Stimulated activated naive CD4-positive, alpha-beta T cell (primary cell): ENCODE measurements around the gene MYADM.

Experiments
- DNase-seq, 6 experiments: peaks; one replicate each; lab custom pipeline; 2025; lab: John Stamatoyannopoulos, UW

The MYADM gene

DNA sequence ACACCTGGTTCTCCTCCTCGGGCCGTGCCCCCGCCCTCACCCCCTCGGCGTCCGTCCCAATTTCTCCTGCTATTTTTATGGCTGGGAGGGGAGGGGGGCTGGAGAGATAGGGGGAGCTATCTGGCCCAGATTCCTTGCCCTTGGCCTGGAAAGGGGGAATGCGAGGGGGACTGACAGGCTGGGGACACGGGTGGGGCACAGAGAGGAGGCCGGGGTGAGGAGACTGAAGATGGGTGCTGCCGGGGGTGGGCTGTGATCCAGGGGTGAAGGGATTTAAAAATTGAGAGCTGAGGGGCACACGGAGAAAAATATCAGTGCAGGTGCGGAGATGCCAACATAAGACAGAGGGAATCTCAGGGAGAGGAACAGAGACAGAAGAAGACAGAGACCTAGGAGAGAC, 16.6 kb downstream of the MYADM start:
- no peak for DNase-seq

- no peak for DNase-seq
Measured at GRCh38 chr19:53885036-53885435, 17.4 kb downstream of the MYADM start.

GRCh38 chr19:53892301-53892980, 24.8 kb downstream of the MYADM start:
- DNase-seq: no peak

DNA sequence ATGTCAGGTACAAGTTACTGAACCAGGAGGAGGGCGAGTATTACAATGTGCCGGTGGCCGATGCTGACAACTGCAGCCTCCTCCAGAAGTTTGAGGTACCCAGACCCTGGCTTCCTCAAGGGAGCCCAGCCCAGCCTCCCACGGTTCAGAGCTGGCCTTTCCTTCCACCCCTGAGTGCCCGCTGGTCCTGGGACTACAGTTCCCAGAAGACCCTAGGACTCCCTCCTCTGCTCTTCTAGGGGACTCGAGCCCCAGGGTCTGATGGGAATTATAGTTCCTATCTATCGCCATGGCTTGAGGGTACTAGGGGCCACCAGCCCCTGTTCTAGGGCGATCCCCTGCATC, 25.3 kb downstream of the MYADM start:
- no peak for DNase-seq

DNA sequence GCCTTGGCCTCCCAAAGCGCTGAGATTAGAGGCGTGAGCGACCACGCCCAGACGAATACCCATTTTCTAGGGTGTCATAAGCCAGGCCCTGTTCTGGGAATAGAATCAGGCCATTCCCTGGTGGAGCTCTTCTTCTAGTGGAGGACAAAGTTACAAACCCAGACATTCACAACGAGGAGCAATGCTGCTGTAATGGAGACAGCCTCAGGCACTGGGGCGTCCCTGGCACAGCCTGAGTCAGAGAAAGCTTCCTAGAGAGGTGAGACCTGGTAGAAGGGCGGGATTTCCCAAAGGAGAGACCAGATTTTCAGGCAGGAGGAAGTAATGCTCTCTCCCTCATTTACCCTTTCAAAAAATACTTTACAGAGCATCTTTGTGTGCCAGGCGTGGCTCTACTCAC, 27.0 kb downstream of the MYADM start:
- DNase-seq: no peak

- DNase-seq: no peak
Measured at GRCh38 chr19:53896682-53897081, 29.0 kb downstream of the MYADM start.

GRCh38 chr19:53897459-53897858, 29.8 kb downstream of the MYADM start:
- DNase-seq: no peak

DNA sequence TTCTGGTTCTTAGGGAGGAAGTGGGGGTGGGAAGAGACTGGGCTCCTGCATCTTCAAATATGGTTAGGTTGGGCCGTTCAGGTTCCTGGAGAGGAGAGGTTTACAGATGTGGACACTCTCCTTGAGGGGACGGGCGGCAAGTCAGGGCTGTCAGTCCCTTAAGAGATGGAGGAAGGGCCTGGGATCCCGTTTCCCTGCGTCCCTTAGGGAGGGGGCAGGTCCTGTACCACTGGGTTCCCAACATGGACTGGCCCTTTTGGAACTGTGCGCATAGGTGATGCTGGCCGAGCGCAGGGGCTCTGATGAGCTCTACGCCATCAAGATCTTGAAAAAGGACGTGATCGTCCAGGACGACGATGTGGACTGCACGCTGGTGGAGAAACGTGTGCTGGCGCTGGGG, 30.5 kb downstream of the MYADM start:
- DNase-seq: no peak

- DNase-seq: no peak
Measured at GRCh38 chr19:53898636-53899341, 31.1 kb downstream of the MYADM start.

DNA sequence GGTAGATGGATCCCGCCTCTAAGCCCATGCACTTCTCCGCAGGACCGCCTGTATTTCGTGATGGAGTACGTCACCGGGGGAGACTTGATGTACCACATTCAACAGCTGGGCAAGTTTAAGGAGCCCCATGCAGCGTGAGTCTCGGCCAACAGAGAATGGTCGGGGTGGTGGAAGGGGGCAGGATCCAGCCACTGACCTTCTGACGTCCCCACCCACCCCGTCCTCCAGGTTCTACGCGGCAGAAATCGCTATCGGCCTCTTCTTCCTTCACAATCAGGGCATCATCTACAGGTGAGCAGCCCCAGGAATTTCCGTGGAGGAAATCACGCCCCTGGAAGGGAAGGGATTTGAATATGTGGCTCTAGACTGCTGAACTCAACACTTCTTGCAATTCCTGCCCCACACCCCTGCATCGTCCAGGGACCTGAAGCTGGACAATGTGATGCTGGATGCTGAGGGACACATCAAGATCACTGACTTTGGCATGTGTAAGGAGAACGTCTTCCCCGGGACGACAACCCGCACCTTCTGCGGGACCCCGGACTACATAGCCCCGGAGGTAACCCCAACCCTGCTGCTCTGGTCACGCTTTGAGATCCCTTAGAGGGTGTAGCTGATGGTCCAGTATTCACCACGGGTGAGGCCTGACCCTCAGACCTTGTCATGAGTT, 32.6 kb downstream of the MYADM start:
- no peak for DNase-seq

DNA sequence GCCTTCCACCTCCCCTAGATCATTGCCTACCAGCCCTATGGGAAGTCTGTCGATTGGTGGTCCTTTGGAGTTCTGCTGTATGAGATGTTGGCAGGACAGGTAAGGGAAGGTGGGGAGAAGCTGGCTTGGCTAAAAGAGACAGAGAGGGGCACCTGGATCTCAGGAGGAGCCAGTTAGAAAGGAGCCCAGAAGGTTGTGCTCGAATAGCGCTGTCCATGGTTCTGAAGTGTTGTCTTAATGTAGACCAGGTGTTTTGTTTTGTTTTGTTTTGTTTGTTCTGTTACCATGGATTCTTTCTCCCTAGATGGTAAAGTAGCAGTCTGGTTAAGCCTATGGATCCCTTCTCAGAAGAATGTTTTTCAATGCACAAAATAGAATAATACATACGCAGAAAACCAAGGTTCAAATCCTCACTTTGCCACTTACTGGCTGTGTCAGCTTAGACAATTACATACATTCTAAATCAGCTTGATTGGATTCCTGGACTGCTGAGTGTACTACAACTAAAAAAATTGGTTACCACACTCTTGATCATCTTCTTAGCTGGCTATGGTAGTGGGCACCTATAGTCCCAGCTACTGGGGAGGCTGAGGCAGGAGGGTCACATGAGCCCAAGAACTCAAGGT, 35.5 kb downstream of the MYADM start:
- peak in 5 of 6 experiments; percentile 12 to 66 (median 32) for DNase-seq

DNA sequence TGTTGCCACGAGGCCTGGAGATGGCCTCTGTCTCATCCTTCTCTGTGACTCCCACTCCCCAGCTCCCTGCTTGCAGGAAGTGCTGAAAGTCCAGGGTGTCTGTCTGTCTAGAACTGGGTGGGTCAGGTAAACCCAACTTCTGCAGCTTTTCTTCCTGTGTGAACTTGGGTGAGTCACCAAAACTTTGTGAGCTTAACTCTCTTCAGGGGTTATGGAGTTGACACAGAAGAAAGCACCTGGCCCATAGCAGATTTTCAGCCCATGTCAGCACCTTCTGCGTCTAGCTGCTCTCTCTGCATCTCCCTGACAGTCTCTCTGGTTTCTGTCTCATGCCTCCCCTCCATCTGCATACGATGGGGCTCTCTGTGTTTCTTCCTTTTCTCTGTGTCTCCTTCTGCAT, 37.2 kb downstream of the MYADM start:
- no peak for DNase-seq

- no peak for DNase-seq
Measured at GRCh38 chr19:53905787-53906186, 38.1 kb downstream of the MYADM start.

- peak; percentile 12 to 69 (median 58) for DNase-seq
Measured at GRCh38 chr19:53906211-53907192, 38.8 kb downstream of the MYADM start.

DNA sequence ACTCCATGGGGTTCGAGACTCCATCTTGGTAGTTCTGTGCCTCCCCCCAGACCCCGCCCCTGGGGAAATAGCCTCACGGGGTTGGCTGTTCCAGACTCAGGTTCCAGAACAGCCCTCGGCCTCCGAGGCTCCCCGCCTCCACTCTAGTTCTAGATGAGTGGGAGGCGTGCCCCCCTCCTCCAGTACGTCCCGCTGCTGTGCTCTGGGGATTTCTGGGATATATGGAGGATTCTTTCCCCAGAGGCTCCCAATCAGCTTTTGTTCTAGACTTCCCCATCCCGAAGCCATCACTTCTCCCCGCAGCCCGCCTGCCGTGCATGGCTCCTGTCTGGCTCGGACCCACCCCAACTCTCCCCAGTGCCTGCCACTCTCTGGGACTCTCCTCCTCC, 39.5 kb downstream of the MYADM start:
- DNase-seq: no peak

- DNase-seq: no peak
Measured at GRCh38 chr19:53907690-53908089, 40.0 kb downstream of the MYADM start.

- DNase-seq: peak in 3 of 6 experiments; percentile 7 to 22 (median 21)
Measured at GRCh38 chr19:53908106-53908934, 40.6 kb downstream of the MYADM start.

DNA sequence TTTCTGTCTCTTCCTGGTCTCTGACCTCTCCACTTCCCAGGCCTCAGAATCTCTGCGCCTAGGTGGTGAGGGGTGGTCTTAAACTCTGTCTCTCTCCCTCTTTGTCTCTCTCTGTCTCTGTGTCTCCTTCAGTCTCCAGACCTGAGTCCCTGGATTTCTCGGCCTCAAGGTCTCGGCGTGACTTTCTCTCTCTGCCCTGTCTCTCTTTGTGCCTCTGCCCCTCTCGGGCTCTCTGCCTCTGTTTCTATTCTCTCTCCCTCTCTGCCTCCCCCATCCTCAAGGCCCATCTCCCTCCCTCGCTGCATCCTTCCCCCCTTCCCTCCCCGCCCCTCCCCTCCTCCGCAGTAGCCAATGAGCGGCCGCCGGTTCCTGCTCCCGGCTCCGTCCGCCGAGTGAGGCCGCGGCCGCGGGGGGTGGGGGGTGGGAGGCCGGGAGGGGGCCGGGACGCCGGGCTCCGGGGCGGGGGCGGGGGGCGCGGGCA, 41.3 kb downstream of the MYADM start, which contains the start of gene CACNG7:
TSS of gene CACNG7 (plus strand) at position 344 of the 481 bp plus-strand sequence. CDS start 3,554 bp downstream, outside the sequence.
- DNase-seq: no peak

- no peak for DNase-seq
Measured at GRCh38 chr19:53909471-53910169, 41.9 kb downstream of the MYADM start.

DNA sequence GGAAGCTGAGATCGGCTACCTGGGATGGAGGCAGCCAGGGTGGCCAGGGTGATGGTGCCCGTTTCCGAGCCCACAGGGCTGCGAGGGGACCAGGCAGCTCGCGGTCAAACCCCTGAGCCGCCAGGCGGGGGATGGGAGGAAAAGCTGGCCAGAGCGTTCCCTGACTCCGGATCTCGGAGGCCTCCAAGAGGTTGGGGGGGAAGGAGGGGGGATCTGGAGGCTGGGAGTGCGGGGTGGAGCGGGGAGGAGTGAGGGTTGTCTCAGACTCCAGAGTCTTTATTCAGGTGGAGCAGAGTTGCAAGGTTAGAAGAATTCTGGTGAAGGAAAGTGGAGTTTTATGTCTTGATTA, 42.5 kb downstream of the MYADM start:
- DNase-seq: no peak
